BE2C (cell line): Measurements from ENCODE around the gene RALGDS.

Experiments
- DNase-seq: peaks from one replicate; pipeline ENCODE4 v3.0.0-alpha.2; 2020
- H3K27me3 ChIP-seq: fragments of 250-450 bp; sonication (Bioruptor Pico); 2 replicates; pipeline ENCODE4 v1.5.1; 2020; ENCODE audit warnings: mild to moderate bottlenecking
- H3K36me3 ChIP-seq: fragments of 250-450 bp; sonication (Bioruptor Pico); 2 replicates; pipeline ENCODE4 v1.5.1; 2020; ENCODE audit warnings: mild to moderate bottlenecking
- H3K4me1 ChIP-seq: fragments of 250-450 bp; sonication (Bioruptor Pico); 2 replicates; pipeline ENCODE4 v1.5.1; 2020
- H3K4me3 ChIP-seq: 2 replicates; pipeline ENCODE4 v1.5.1; 2011; ENCODE audit warnings: low read depth, low read length
- H3K9me3 ChIP-seq: fragments of 250-450 bp; sonication (Bioruptor Pico); 2 replicates; pipeline ENCODE4 v1.5.1; 2020
- CTCF ChIP-seq: IDR thresholded peaks from 2 replicates; pipeline ENCODE4 v1.5.1; 2012; ENCODE audit warnings: mild to moderate bottlenecking, low read depth, low read length

Gene RALGDS

GRCh38 chr9:133060417-133060841 lies 60.6 kb downstream of the RALGDS start:
- 0 out of 2 replicates have a peak, but pooled peaks have one; percentile 13 for TF ChIP-seq CTCF
- Histone ChIP-seq H3K4me3 (no peak overlapping the region), H3K36me3 (peaks cover 24% of the 10 kb centered on the region), H3K9me3 (no peaks in the 10 kb centered on the region), H3K4me1 (peaks cover 10% of the 10 kb centered on the region), H3K27me3 (no peaks in the 10 kb centered on the region)
- DNase-seq, result no peak

- no peak for DNase-seq
- Histone ChIP-seq H3K4me3 (no peak overlapping the region), H3K4me1 (peaks cover 11% of the 10 kb centered on the region), H3K27me3 (no peaks in the 10 kb centered on the region), H3K36me3 (peaks cover 32% of the 10 kb centered on the region), H3K9me3 (no peaks in the 10 kb centered on the region)
- TF ChIP-seq CTCF, result no peak
These were observed 61.4 kb downstream of the RALGDS start for GRCh38 chr9:133059623-133060022.

GRCh38 chr9:133058550-133059320 lies 62.3 kb downstream of the RALGDS start:
- peaks cover 40% of the 10 kb centered on the region for H3K36me3 ChIP-seq
- no peak overlapping the region for H3K4me3 ChIP-seq
- H3K27me3 ChIP-seq, result no peaks in the 10 kb centered on the region
- no peaks in the 10 kb centered on the region for H3K9me3 ChIP-seq
- no peak for DNase-seq
- no peak for TF ChIP-seq CTCF
- H3K4me1 ChIP-seq, result peaks cover 13% of the 10 kb centered on the region

GRCh38 chr9:133058071-133058470 lies 63.0 kb downstream of the RALGDS start:
- DNase-seq, result no peak
- Histone ChIP-seq H3K9me3 (no peaks in the 10 kb centered on the region), H3K27me3 (no peaks in the 10 kb centered on the region), H3K4me1 (peaks cover 13% of the 10 kb centered on the region), H3K4me3 (no peak overlapping the region), H3K36me3 (peaks cover 46% of the 10 kb centered on the region)
- TF ChIP-seq CTCF, result no peak

- Histone ChIP-seq H3K9me3 (no peaks in the 10 kb centered on the region), H3K4me3 (no peak overlapping the region), H3K4me1 (peaks cover 13% of the 10 kb centered on the region), H3K27me3 (no peaks in the 10 kb centered on the region), H3K36me3 (peaks cover 47% of the 10 kb centered on the region)
- no peak for DNase-seq
- no peak for TF ChIP-seq CTCF
These were observed 63.5 kb downstream of the RALGDS start for GRCh38 chr9:133057553-133057952.

- TF ChIP-seq CTCF, result no peak
- DNase-seq, result no peak
- peaks cover 13% of the 10 kb centered on the region for H3K4me1 ChIP-seq
- H3K36me3 ChIP-seq, result peaks cover 47% of the 10 kb centered on the region
- H3K27me3 ChIP-seq, result no peaks in the 10 kb centered on the region
- no peaks in the 10 kb centered on the region for H3K9me3 ChIP-seq
- H3K4me3 ChIP-seq, result no peak overlapping the region
These were observed 64.0 kb downstream of the RALGDS start for GRCh38 chr9:133057006-133057405.
